ENCODE results near the gene PLEKHN1.

Gene PLEKHN1

DNA sequence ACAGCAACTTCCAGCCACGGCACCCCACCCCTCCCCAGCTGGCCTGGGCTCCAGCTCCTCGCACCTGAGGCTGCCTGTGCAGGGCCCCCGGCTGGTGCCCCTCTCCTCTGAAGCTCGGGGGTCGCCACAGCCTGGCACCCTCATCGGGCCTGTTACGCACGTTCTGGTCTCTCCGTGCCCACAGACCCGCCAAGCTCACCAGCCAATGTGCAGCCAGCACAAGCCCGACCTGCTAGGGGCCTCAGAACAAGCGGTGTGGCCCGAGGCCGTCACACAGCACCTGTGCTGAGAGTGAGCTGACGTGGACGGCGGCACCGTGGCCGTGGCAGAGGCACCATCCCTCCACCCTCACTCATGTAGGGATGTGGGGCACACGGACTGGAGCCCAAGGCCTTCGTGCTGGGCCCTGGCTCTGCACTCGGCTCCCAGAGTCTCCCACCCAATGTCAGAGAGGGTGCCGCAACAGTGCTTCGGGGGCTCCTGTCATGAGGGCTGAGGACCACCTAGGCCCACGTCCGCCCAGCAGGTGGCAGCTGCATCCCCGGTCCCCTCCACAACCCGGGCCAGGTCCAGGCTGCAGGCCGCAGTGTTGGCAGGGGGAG, 46.9 kb upstream of the PLEKHN1 start:
- H3K4me3 ChIP-seq (ENCODE audit: low read depth, low read length), result no peak overlapping the region
- TF ChIP-seq, protein P1, sequence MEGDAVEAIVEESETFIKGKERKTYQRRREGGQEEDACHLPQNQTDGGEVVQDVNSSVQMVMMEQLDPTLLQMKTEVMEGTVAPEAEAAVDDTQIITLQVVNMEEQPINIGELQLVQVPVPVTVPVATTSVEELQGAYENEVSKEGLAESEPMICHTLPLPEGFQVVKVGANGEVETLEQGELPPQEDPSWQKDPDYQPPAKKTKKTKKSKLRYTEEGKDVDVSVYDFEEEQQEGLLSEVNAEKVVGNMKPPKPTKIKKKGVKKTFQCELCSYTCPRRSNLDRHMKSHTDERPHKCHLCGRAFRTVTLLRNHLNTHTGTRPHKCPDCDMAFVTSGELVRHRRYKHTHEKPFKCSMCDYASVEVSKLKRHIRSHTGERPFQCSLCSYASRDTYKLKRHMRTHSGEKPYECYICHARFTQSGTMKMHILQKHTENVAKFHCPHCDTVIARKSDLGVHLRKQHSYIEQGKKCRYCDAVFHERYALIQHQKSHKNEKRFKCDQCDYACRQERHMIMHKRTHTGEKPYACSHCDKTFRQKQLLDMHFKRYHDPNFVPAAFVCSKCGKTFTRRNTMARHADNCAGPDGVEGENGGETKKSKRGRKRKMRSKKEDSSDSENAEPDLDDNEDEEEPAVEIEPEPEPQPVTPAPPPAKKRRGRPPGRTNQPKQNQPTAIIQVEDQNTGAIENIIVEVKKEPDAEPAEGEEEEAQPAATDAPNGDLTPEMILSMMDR (IDR thresholded peaks at IDR 0.05; ENCODE audit: low read depth, low read length), result no peak
- TF ChIP-seq MAX (IDR thresholded peaks at IDR 0.05; ENCODE audit: low read depth, low read length), result no peak
- TF ChIP-seq MYC (IDR thresholded peaks at IDR 0.05; ENCODE audit: low read depth, low read length), result no peak
- TF ChIP-seq POLR2A (IDR thresholded peaks at IDR 0.05; ENCODE audit: extremely low read depth, insufficient read length), result no peak
- DNase-seq (ENCODE audit: low read depth), result no peak

- no peak overlapping the region for H3K4me3 ChIP-seq (ENCODE audit: low read depth, low read length)
- DNase-seq (ENCODE audit: low read depth), result no peak
- no peak for TF ChIP-seq MYC (IDR thresholded peaks at IDR 0.05; ENCODE audit: low read depth, low read length)
- TF ChIP-seq, protein P1 (IDR thresholded peaks at IDR 0.05; ENCODE audit: low read depth, low read length), result no peak
- TF ChIP-seq POLR2A (IDR thresholded peaks at IDR 0.05; ENCODE audit: extremely low read depth, insufficient read length), result no peak
- TF ChIP-seq MAX (IDR thresholded peaks at IDR 0.05; ENCODE audit: low read depth, low read length), result no peak
Measured at GRCh38 chr1:920010-920409, 46.3 kb upstream of the PLEKHN1 start.

DNA sequence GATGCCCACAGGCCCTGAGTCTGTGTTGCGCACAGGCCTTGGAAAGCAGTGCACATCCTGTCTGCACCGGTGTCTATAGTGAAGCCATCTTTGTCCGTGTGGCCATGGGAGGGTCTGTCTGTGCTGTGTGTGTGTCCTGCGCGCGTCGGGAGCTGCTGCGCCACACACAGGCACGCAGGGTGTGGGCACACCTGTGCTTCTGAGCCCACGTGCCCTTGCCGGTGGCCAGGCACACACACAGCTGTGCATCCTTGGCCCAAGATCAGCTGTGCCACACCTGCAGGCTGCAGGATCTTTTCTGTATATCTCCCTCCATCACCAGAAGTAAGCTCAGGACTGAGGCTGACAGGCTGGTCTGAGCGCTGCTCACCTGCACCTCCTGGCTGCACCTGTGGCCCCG, 45.8 kb upstream of the PLEKHN1 start:
- H3K4me3 ChIP-seq (ENCODE audit: low read depth, low read length), result no peak overlapping the region
- no peak for DNase-seq (ENCODE audit: low read depth)
- no peak for TF ChIP-seq POLR2A (IDR thresholded peaks at IDR 0.05; ENCODE audit: extremely low read depth, insufficient read length)
- TF ChIP-seq, protein P1 (IDR thresholded peaks at IDR 0.05; ENCODE audit: low read depth, low read length), result no peak
- no peak for TF ChIP-seq MAX (IDR thresholded peaks at IDR 0.05; ENCODE audit: low read depth, low read length)
- TF ChIP-seq MYC (IDR thresholded peaks at IDR 0.05; ENCODE audit: low read depth, low read length), result no peak

DNA sequence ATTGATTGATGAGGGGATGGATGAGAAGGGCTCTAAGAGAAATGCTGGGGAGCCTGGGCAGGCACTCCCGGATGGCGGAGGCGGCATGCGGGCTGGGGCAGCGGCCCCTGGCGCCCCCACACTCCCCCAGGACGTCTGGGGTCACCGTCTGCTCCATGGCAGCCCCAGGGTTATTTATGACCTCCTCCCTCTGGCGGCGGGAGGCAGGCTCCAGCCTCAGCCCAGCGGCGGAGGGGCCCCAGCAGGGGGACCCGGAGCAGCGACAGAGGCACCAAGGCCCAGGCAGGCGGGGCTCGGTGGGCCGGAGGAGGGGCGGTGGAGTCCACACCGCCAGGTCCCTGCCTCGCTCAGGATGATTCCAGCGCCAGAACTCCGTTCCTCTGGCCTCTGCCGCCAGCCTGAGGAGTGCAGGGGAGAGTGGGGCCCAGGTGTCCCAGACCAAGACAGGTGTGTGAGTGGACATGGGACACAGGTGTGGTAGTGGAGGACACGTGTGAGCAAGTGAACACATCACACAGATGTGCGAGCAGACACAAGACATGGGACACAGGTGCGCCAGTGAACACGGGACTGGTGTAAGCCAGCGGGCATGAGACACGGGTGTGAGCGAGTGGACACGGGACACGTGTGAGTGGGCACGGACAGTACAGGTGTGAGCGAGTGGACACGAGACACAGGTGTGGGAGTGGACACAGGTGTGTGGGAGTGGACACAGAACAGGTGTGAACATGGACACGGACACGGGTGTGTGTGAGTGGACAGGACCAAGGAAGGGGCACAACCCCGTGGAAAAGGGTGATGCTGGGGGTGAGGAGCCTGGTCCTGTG, 45.1 kb upstream of the PLEKHN1 start:
- peak; percentile 84 for DNase-seq (ENCODE audit: low read depth)
- no peak overlapping the region for H3K4me3 ChIP-seq (ENCODE audit: low read depth, low read length)
- TF ChIP-seq, protein P1 (IDR thresholded peaks at IDR 0.05; ENCODE audit: low read depth, low read length), result peak; percentile 13
- 0 out of 2 replicates have a peak, but pooled peaks have one; percentile 27 for TF ChIP-seq MYC (IDR thresholded peaks at IDR 0.05; ENCODE audit: low read depth, low read length)
- no peak for TF ChIP-seq MAX (IDR thresholded peaks at IDR 0.05; ENCODE audit: low read depth, low read length)
- TF ChIP-seq POLR2A (IDR thresholded peaks at IDR 0.05; ENCODE audit: extremely low read depth, insufficient read length), result no peak

DNA sequence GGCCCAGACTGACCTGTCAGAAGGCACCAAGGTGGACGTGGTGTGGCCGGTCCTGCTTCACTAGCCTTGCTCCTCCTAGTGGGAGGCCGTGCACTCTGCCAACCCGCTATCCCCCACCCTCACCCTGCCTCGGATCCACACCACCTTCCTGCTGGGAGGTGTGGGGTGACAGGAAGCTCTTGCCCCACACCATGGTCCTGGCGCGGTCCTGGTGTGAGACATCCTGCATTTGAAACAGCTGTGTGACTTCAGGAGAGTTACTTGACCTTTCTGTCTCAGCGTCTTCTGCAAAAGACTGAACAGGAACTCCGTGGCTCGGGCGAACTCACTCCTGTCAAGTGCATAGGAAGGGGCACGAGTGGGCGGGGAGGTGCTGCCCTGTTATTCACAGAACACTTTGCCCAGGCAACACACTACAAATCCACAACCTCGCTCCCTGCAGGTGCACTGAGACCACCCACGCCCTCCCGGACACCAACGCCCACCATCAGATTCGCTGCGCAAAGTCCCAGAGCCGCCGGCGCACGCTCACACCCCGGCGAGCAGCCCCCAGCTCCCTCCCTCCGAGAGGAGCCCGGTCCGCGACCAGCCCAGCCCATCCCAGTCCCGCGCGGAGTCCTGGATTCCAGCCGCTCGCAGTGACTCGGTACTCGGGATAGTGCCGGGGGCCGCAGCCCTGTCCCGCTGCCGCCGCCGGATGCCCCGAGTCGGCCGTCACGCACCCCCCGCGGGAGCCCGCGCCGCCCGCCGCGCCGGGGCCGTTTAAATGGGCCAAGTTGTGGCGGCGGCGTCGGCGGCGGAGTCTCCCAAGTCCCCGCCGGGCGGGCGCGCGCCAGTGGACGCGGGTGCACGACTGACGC, 42.9 kb upstream of the PLEKHN1 start, which contains the start of gene SAMD11:
Gene SAMD11, plus strand, starts transcription at position 793 of the 860 bp plus-strand sequence. CDS start 509 bp downstream, outside the sequence.
- TF ChIP-seq, protein P1 (IDR thresholded peaks at IDR 0.05; ENCODE audit: low read depth, low read length), result no peak
- TF ChIP-seq MYC (IDR thresholded peaks at IDR 0.05; ENCODE audit: low read depth, low read length) (no peak), POLR2A (IDR thresholded peaks at IDR 0.05; ENCODE audit: extremely low read depth, insufficient read length) (no peak), MAX (IDR thresholded peaks at IDR 0.05; ENCODE audit: low read depth, low read length) (no peak)
- peak; percentile 88 for DNase-seq (ENCODE audit: low read depth)
- no peak within 1 kb of the TSS for H3K4me3 ChIP-seq (ENCODE audit: low read depth, low read length)
